NCI-H2081 (cell line): ENCODE measurements around the gene NNT.
"Not testable (repeated sequence)": the region's sequence is repeated elsewhere in the genome, so short reads cannot be mapped to it uniquely, and the experiment has no call there.

ENCODE experiments used
- DNase-seq, 2 experiments: peaks; one replicate each; lab custom pipeline; 2025; lab: John Stamatoyannopoulos, UW

NNT gene

DNA sequence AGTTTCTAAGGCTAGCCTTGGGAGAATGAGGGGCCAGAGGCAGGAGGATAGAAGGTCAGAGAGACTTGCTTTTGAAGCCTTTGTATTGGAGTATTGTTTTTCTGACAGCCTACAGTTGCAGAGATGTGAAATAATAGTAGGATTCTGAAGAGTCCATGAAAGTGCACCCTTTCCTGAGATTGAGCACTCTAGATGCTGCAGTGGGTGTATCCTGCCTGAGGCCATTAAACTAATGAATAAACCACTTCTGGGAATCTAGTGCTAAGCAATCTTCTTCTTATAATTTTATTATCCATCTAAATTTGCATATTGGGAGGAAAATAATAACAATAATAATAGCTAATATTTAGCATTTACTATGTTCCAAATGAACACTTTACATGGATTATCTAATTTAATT lies 19.3 kb upstream of the NNT start:
- DNase-seq, result no peak

DNA sequence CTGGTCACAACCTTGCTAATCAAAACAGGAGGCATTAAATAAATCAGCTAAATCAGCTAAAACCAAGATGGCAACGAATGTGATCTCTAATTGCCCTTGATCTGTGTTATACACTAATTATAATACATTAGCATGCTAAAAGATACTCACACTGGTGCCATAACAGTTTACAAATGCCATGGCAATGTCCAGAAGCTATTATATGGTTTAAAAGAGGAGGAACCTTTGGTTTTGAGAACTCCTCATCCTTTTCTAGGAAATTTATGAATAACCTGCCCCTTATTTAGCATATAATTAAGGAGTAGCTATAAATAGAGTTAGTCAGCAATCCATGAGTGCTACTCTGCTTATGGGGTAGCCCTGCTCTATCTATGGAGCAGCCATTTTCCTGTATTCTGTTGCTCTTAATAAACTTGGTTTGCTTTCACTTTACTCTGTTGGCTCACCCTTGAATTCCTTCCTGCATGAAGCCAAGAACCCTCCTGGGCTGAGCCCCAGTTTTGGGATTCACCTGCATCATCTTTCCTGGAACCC lies 18.7 kb upstream of the NNT start:
- DNase-seq, result no peak

- no peak for DNase-seq
Observed at GRCh38 chr5:43588842-43589241, 14.1 kb upstream of the NNT start.

GRCh38 chr5:43589310-43589709 lies 13.7 kb upstream of the NNT start:
- DNase-seq, result no peak

DNA sequence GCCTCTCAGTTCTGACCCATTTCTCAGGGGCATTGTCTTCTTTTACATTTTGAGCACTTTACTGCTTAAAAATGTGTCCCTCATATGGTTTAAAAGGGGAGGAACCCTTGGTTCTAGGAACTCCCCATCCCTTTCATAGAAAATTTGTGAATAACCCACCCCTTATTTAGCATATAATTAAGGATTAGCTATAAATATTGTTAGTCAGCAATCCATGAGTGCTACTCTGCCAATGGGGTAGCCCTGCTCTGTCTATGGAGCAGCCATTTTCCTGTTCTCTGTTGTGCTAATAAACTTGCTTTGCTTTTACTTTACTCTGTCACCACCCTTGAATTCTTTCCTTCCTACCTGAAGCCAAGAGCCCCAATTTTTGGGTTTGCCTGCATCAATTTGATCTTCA lies 12.3 kb upstream of the NNT start:
- DNase-seq, result no peak

GRCh38 chr5:43592363-43592762 lies 10.6 kb upstream of the NNT start:
- no peak for DNase-seq

GRCh38 chr5:43598927-43599326 lies 4.1 kb upstream of the NNT start:
- DNase-seq, result not testable (repeated sequence)

DNA sequence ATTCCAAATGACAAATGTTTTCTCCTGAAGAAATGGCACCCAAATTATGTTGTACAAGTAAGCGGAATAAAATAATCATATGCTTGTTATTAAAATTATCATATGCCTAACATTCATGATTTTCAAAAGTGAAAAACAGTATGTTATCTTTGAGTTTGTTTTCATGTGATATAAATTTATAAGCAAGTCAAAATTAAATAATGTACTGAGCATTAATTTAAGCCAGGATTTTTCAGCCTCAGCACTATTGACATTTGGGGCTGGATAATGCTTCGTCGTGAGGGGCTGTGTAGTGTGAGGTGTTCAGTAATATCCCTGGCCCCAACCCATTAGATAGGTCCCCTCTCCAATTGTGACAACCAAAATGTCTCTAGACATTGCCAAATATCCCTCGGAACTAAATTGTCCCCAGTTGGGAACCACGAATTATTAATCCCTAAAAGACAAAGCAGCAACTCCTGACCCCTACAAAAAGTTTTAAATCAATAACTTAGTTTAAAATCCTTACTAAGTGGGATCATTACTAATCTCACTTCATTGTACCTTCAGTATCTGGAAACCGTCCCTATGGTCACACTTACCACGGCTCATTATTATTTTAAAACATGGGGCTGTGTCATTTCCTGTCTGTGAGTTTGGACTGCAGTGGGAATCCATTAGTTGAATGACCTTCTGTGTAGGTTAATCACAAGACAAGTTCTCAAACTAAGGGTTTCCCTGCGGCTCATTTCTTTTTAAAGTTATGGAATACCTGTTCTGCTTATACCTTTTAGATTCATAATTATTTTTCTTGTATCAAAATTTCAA lies 1.3 kb upstream of the NNT start:
- DNase-seq, result peak; percentile 44 to 77

DNA sequence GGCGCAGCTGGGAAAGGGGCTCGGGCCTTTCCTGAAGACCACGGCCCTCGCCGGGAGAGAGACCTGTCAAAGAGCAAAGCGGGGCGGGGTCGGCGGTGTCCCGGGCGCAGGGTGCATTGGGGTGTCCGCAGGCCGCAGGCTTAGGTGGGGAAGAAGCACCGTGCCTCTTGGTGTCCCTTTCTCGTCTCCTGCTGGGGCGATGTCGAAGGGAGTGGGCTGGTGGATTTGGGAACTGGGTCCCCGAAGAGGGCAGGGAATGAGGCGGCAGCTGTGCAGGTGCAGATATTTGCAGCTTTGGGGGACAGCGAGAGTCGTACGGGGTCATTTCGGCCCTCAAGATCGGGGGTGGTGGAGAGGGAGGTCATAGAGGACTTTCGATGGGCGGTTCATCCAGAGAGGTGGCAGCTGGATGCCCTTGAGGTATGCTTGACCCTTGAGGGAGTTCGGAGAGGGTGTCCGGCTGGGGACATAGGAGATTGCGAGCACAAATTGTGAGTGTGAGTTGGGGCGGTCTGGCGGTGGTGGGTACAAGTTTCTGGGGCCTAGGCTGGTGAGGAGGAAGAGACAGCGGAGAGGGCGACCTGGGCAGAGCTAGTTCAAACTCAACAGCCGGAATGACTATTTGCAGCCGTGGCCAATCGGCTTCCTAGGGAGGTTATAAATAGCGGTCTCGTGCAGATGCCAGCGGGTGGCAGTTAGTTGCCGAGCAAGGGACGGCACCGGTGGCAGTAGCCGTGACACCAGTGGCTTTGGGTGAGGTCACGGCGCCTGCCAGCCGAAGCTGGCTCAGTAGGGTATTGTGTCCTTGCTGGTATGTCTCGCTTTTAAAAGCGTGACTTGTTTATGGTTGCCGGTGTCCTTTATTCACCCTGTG lies 601 bp downstream of the NNT start:
- peak; percentile 83 to 92 for DNase-seq

GRCh38 chr5:43604699-43605098 lies 1.7 kb downstream of the NNT start:
- no peak for DNase-seq

GRCh38 chr5:43606351-43606750 lies 3.4 kb downstream of the NNT start:
- no peak for DNase-seq

GRCh38 chr5:43608406-43608805 lies 5.4 kb downstream of the NNT start:
- DNase-seq, result no peak

DNA sequence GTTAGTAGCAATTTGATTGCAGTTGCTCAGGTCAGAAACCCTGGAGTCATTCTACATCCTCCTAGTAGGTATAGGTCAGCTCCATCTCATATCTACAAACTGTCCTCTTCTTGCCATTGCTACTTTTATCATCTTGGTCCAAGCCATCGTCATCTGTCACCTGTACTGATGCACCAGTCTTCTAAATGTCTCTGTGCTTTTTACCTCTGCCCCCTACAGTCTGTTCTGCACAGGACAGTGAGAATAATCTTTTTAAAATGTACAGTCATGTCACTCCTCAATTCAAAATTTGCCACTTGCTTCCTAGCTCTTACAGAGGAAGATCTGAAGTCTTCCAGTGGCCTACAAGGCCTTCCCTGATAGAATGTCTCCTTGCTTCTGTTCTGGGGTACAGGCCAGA lies 6.8 kb downstream of the NNT start:
- peak in 1 of 2 experiments; percentile 14 for DNase-seq

DNA sequence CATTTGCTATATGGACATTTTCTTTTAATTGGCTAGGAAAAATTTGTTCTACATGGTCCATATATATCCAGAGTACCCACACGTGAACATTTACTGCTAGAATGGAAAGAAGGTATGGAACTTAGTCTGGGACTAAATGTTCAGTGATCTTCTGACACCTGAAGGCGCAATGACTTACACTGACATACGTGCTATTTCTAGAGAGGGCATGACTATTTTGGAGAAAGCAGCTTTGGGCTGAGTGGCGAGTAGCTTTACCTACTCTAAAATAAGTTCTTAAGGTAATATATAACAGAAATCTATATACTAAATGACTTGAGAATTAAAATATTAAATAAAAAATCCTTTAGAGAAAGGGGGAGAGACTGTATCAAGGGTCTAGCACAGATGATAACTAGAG lies 10.4 kb downstream of the NNT start:
- DNase-seq, result no peak

- DNase-seq, result peak in 1 of 2 experiments; percentile 11
Observed at GRCh38 chr5:43615445-43616184, 12.6 kb downstream of the NNT start.

GRCh38 chr5:43616535-43616934 lies 13.6 kb downstream of the NNT start:
- no peak for DNase-seq

GRCh38 chr5:43619380-43619779 lies 16.4 kb downstream of the NNT start:
- DNase-seq, result peak; percentile 26 to 57

DNA sequence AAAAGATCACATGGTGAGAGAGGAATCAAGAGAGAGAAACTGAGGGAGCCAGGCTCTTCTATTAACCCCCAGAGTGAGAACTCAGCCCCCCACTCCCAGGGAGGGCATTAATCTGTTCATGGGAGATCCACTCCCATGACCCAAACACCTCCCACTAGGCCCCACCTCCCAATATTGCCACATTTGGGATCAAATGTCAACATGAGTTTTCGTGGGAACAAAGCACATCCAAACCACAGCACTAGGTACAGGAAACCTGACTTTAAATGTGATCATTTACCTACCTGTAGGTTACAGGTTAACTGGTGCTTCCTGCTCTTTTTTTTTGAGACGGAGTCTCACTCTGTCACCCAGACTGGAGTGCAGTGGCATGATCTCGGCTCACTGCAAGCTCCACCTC lies 16.9 kb downstream of the NNT start:
- no peak for DNase-seq

- no peak for DNase-seq
Observed at GRCh38 chr5:43620944-43621505, 18.0 kb downstream of the NNT start.

DNA sequence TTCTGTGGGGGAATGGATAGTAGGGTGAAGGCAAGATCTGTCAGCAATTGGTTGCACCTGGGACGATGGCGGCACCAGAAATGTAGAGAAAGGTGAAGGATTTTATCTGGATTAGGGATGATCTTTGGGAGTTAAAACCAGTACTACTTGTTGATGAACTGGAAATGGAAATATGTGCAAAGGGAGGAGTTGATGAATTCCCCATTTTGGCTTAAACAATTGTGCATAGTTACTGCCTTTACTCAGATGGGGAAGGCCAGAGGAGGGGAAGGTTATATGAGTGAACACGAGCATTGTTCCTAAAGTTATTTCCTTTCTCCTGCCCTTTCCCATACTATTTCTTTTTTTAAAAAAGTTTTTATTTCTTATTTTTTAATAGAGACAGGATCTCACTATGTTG lies 19.1 kb downstream of the NNT start:
- no peak for DNase-seq

GRCh38 chr5:43623048-43623680 lies 20.2 kb downstream of the NNT start:
- no peak for DNase-seq
